Panc1 (cell line): ENCODE measurements around the gene JPH4. TPM values are rescaled to one million over a fixed set of nuclear protein-coding genes. Genes with fewer than 3 reads are reported as not detected.

Source experiments
- ATAC-seq: fragments of 200-7000 bp; cut with Tn5 transposase; 2 replicates; pipeline ENCODE4 v1.9.1; 2020; ENCODE audit warnings: mild to moderate bottlenecking, moderate library complexity
- BruUV-seq: library from RNA; stranded (reverse); fragments of 400-500 nt; replicated peaks from 2 replicates; lab custom pipeline; 2021; lab: Mats Ljungman, UMichigan
- CTCF ChIA-PET: fragments of 300-600 bp; sonication (Branson Sonifier 250); formaldehyde crosslinking; loops from one replicate; lab custom pipeline; 2022; ENCODE audit warnings: antibody characterized with exemption; lab: Charles Lee
- POLR2A ChIA-PET: fragments of 300-600 bp; sonication (Branson Sonifier 250); formaldehyde crosslinking; loops from one replicate; lab custom pipeline; 2022; ENCODE audit warnings: antibody characterized with exemption; lab: Charles Lee
- DNase-seq: peaks from one replicate; pipeline ENCODE4 v3.0.0-alpha.2; 2010; ENCODE audit warnings: low read depth, low spot score
- H3K27ac ChIP-seq: 2 replicates; pipeline ENCODE4 v1.5.1; 2011; ENCODE audit warnings: mild to moderate bottlenecking, low read length, inconsistent platforms
- H3K27me3 ChIP-seq: fragments of 200-500 bp; sonication (Bioruptor generic); 2 replicates; pipeline ENCODE4 v1.6.0; 2014; ENCODE audit warnings: low read length, inconsistent platforms; ENCODE audit not compliant: control insufficient read depth, insufficient read depth
- H3K36me3 ChIP-seq: fragments of 200-500 bp; sonication (Bioruptor generic); 2 replicates; pipeline ENCODE4 v1.5.1; 2014; ENCODE audit warnings: inconsistent platforms, mild to moderate bottlenecking, low read length, moderate library complexity; ENCODE audit not compliant: control insufficient read depth, insufficient read depth
- H3K4me1 ChIP-seq: 2 replicates; pipeline ENCODE4 v1.5.1; 2011; ENCODE audit warnings: inconsistent platforms, mild to moderate bottlenecking, low read length, moderate library complexity; ENCODE audit not compliant: control insufficient read depth, insufficient read depth
- H3K4me3 ChIP-seq, 2 experiments: 2 replicates each; pipeline ENCODE4 v1.5.1; 2011 to 2012; ENCODE audit warnings: low read depth in 2 of 2, low read length in 2 of 2, mild to moderate bottlenecking in 2 of 2, inconsistent platforms in 1 of 2, moderate library complexity in 1 of 2
- H3K9me3 ChIP-seq: fragments of 200-500 bp; sonication (Bioruptor generic); 2 replicates; pipeline ENCODE4 v1.5.1; 2014; ENCODE audit warnings: low read depth, mild to moderate bottlenecking, inconsistent platforms, low read length, moderate library complexity; ENCODE audit not compliant: control insufficient read depth, insufficient read depth
- POLR2AphosphoS5 ChIP-seq: IDR thresholded peaks from 2 replicates; pipeline ENCODE4 v1.6.1; 2012; ENCODE audit warnings: mild to moderate bottlenecking, low read depth, low read length, moderate library complexity
- SIN3A ChIP-seq: IDR thresholded peaks from 2 replicates; pipeline ENCODE4 v1.6.1; 2012; ENCODE audit warnings: low read depth, mild to moderate bottlenecking, low read length, moderate library complexity, borderline replicate concordance; ENCODE audit not compliant: insufficient read depth
- TCF7L2 ChIP-seq: IDR thresholded peaks from 2 replicates; pipeline ENCODE4 v1.6.1; 2011; ENCODE audit warnings: mild to moderate bottlenecking, low read depth, low read length, inconsistent platforms
- in situ Hi-C: cut with HindIII; loops from 2 replicates; pipeline ENCODE4 v1.10.0; 2016; ENCODE audit warnings: low sequenced_read_pairs, low pct_unique_long_range_greater_than_20kb
- intact Hi-C: fragments of 100-400 bp; cut with micrococcal nuclease; formaldehyde crosslinking; loops from one replicate; pipeline ENCODE4 v1.10.0; 2022; ENCODE audit not compliant: unreplicated experiment
- total RNA-seq: library from RNA; stranded (reverse); gene quantifications from one replicate; pipeline ENCODE4 v1.2.1, GENCODE V29; 2021; ENCODE audit not compliant: unreplicated experiment
- TF ChIP-seq, protein P1 (sequence below), 2 experiments: IDR thresholded peaks; 2 replicates each; pipeline ENCODE4 v1.6.1; 2011 to 2012; ENCODE audit warnings: low read depth in 2 of 2, control low read depth in 1 of 2, low read length in 1 of 2, mild to moderate bottlenecking in 1 of 2, moderate library complexity in 1 of 2; ENCODE audit not compliant: insufficient read depth in 1 of 2
- TF ChIP-seq, protein P2 (sequence below): fragments of 450-650 bp; IDR thresholded peaks from 2 replicates; pipeline ENCODE4 v1.5.1; 2017; ENCODE audit warnings: mild to moderate bottlenecking

The JPH4 gene
- total RNA-seq, 1 experiment from 2014 or later: 0.05 TPM

DNA sequence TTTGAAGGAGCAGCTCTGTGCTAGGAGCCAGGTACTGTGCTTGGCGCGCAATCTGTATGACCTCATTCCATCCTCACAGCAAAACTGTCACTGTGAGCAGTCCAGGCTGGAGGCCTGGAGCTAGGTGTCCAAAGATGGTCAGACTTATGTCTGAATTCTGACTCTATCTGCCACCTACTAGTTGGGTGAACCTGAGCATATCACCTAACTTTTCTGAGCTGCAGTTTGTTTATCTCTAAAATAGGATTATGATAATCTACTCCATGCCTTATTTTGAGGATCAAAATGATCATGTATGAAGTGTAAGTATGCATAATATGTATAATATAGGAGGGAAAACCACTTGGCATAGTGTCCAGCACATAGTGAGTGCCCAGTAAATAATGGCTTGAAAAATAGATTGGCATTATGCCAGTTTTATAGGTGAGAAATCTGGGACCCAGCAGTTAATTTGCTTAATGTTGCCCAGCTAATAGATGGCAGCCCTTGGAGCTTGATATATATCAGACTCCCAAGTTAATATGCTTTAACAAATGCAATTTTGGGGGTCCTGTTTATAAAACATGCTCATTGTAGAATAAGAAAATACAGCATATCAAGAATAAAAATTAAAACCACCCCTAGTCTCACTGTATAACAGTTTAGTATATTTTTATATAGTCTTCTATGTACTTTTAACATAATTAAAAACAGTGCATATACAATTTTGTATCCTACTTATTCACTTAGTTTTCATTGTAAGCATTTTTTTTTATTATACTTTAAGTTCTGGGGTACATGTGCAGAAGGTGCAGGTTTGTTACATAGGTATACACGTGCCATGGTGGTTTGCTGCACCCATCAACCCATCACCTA is 4.5 kb upstream of the JPH4 start:
- ATAC-seq: no peak
- POLR2A ChIA-PET: no interaction called here
- CTCF ChIA-PET: no interaction called here
- Histone ChIP-seq H3K36me3 (no peaks in the 10 kb centered on the region), H3K4me3 (no peak overlapping the region), H3K4me1 (no peaks in the 10 kb centered on the region), H3K27me3 (no peaks in the 10 kb centered on the region), H3K27ac (no peak overlapping the region), H3K9me3 (no peaks in the 10 kb centered on the region)
- BruUV-seq: no TSS peak
- TF ChIP-seq, protein P1, sequence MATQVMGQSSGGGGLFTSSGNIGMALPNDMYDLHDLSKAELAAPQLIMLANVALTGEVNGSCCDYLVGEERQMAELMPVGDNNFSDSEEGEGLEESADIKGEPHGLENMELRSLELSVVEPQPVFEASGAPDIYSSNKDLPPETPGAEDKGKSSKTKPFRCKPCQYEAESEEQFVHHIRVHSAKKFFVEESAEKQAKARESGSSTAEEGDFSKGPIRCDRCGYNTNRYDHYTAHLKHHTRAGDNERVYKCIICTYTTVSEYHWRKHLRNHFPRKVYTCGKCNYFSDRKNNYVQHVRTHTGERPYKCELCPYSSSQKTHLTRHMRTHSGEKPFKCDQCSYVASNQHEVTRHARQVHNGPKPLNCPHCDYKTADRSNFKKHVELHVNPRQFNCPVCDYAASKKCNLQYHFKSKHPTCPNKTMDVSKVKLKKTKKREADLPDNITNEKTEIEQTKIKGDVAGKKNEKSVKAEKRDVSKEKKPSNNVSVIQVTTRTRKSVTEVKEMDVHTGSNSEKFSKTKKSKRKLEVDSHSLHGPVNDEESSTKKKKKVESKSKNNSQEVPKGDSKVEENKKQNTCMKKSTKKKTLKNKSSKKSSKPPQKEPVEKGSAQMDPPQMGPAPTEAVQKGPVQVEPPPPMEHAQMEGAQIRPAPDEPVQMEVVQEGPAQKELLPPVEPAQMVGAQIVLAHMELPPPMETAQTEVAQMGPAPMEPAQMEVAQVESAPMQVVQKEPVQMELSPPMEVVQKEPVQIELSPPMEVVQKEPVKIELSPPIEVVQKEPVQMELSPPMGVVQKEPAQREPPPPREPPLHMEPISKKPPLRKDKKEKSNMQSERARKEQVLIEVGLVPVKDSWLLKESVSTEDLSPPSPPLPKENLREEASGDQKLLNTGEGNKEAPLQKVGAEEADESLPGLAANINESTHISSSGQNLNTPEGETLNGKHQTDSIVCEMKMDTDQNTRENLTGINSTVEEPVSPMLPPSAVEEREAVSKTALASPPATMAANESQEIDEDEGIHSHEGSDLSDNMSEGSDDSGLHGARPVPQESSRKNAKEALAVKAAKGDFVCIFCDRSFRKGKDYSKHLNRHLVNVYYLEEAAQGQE (IDR thresholded peaks at IDR 0.05; ENCODE audit: insufficient read depth in 1 of 2, low read depth in 2 of 2, low read length in 1 of 2): no peak
- TF ChIP-seq SIN3A: no peak
- TF ChIP-seq TCF7L2: no peak
- no peak for TF ChIP-seq POLR2AphosphoS5
- TF ChIP-seq, protein P2, sequence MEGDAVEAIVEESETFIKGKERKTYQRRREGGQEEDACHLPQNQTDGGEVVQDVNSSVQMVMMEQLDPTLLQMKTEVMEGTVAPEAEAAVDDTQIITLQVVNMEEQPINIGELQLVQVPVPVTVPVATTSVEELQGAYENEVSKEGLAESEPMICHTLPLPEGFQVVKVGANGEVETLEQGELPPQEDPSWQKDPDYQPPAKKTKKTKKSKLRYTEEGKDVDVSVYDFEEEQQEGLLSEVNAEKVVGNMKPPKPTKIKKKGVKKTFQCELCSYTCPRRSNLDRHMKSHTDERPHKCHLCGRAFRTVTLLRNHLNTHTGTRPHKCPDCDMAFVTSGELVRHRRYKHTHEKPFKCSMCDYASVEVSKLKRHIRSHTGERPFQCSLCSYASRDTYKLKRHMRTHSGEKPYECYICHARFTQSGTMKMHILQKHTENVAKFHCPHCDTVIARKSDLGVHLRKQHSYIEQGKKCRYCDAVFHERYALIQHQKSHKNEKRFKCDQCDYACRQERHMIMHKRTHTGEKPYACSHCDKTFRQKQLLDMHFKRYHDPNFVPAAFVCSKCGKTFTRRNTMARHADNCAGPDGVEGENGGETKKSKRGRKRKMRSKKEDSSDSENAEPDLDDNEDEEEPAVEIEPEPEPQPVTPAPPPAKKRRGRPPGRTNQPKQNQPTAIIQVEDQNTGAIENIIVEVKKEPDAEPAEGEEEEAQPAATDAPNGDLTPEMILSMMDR: no peak
- in situ Hi-C loops: no loop called here
- intact Hi-C loops: no loop called here
- DNase-seq: no peak

- POLR2A ChIA-PET: no interaction called here
- H3K4me3 ChIP-seq: no peak overlapping the region
- DNase-seq (no peak), ATAC-seq (no peak)
- H3K9me3 ChIP-seq: no peaks in the 10 kb centered on the region
- no peaks in the 10 kb centered on the region for H3K27me3 ChIP-seq
- H3K4me1 ChIP-seq: no peaks in the 10 kb centered on the region
- CTCF ChIA-PET: no interaction called here
- in situ Hi-C loops: no loop called here
- TF ChIP-seq SIN3A (no peak), POLR2AphosphoS5 (no peak), TCF7L2 (no peak)
- TF ChIP-seq, protein P2: no peak
- TF ChIP-seq, protein P1 (IDR thresholded peaks at IDR 0.05; ENCODE audit: insufficient read depth in 1 of 2, low read depth in 2 of 2, low read length in 1 of 2): no peak
- intact Hi-C loops: no loop called here
- no peaks in the 10 kb centered on the region for H3K36me3 ChIP-seq
- BruUV-seq: no TSS peak
- H3K27ac ChIP-seq: no peak overlapping the region
These were observed 2.3 kb upstream of the JPH4 start for GRCh38 chr14:23580948-23581281.
